Measurements from ENCODE around the gene ZNF358. TPM values are rescaled to one million over a fixed set of nuclear protein-coding genes. Genes with fewer than 3 reads are reported as not detected.

The ZNF358 gene
- total and polyA plus RNA-seq, 2 of the 13 experiments (the other 11 are each of a cell fraction or from before 2014, with no cell fraction given): 9.1 to 37.0 TPM

DNA sequence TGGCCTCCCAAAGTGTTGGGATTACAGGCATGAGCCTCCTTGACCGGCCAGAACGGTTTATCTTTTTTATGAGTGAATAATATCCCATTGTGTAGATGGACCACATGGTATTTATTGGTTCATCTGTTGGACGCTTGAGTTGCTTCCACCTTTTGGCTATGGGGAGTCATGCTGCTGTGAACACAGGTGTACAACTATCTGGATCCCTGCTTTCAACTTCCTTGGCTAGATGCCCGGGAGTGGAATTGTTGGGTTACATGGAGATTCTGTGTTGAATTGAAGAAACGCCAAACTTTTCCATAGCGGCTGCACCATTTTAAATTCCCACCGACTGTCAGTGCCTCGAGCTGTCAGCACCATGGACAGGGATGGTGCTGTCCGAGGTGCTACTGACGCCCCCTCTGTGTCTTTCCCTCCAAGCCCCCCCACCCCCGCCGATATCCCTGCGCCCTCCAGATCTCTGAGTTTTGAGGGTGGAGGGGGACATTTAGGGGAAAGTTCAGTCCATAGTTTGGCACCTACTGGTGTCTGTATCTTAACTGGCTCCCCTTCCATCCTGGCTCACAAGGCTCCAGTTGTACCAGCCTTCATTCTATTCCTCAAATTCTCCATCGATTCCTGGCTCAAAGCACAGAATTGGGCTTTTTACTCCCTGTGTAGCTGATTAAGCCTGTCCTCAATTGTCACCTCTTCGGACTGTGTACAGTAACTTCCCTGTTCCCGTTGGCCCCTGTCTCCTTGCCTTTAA is 46.9 kb downstream of the ZNF358 start (continued):
- TF ChIP-seq, protein P1, sequence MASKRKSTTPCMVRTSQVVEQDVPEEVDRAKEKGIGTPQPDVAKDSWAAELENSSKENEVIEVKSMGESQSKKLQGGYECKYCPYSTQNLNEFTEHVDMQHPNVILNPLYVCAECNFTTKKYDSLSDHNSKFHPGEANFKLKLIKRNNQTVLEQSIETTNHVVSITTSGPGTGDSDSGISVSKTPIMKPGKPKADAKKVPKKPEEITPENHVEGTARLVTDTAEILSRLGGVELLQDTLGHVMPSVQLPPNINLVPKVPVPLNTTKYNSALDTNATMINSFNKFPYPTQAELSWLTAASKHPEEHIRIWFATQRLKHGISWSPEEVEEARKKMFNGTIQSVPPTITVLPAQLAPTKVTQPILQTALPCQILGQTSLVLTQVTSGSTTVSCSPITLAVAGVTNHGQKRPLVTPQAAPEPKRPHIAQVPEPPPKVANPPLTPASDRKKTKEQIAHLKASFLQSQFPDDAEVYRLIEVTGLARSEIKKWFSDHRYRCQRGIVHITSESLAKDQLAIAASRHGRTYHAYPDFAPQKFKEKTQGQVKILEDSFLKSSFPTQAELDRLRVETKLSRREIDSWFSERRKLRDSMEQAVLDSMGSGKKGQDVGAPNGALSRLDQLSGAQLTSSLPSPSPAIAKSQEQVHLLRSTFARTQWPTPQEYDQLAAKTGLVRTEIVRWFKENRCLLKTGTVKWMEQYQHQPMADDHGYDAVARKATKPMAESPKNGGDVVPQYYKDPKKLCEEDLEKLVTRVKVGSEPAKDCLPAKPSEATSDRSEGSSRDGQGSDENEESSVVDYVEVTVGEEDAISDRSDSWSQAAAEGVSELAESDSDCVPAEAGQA (IDR thresholded peaks at IDR 0.05; ENCODE audit: low read depth): no peak
- TF ChIP-seq, protein P1 (CRISPR knock-in tag; IDR thresholded peaks at IDR 0.05; ENCODE audit: borderline replicate concordance): peak; percentile 99
- TF ChIP-seq NFE2L1 (CRISPR knock-in tag; IDR thresholded peaks at IDR 0.05; ENCODE audit: borderline replicate concordance) (peak; percentile 72; the same call in 1 of the 2 replicates), ZNF121 (CRISPR knock-in tag; IDR thresholded peaks at IDR 0.05) (no peak), TRIM24 (CRISPR knock-in tag; IDR thresholded peaks at IDR 0.05) (no peak), ZNF878 (CRISPR knock-in tag; IDR thresholded peaks at IDR 0.05) (peak; percentile 64; the same call in 1 of the 2 replicates), ZFYVE20 (CRISPR knock-in tag; IDR thresholded peaks at IDR 0.05; ENCODE audit: borderline replicate concordance, low read depth) (peak; percentile 99), YY1 (IDR thresholded peaks at IDR 0.05; ENCODE audit: insufficient read depth, insufficient replicate concordance, low read depth, low read length) (no peak), NFKBIZ (CRISPR knock-in tag; IDR thresholded peaks at IDR 0.05) (peak; percentile 99), GATAD2A (CRISPR knock-in tag; IDR thresholded peaks at IDR 0.05) (peak; percentile 64), ZNF703 (CRISPR knock-in tag; IDR thresholded peaks at IDR 0.05; ENCODE audit: borderline replicate concordance) (peak; percentile 72; the same call in 1 of the 2 replicates), ZNF251 (CRISPR knock-in tag; IDR thresholded peaks at IDR 0.05) (peak; percentile 97), ZNF20 (CRISPR knock-in tag; IDR thresholded peaks at IDR 0.05) (peak; percentile 90; the same call in 1 of the 2 replicates), REPIN1 (CRISPR knock-in tag; IDR thresholded peaks at IDR 0.05; ENCODE audit: borderline replicate concordance, low read depth) (no peak), DMAP1 (CRISPR knock-in tag; IDR thresholded peaks at IDR 0.05) (peak; percentile 77; the same call in 1 of the 2 replicates), ZNF333 (CRISPR knock-in tag; IDR thresholded peaks at IDR 0.05; ENCODE audit: borderline replicate concordance) (peak; percentile 96; the same call in 1 of the 2 replicates), ZNF460 (CRISPR knock-in tag; IDR thresholded peaks at IDR 0.05; ENCODE audit: borderline replicate concordance) (no peak), ZNF264 (CRISPR knock-in tag; IDR thresholded peaks at IDR 0.05) (peak; percentile 92), KAT7 (CRISPR knock-in tag; IDR thresholded peaks at IDR 0.05; ENCODE audit: borderline replicate concordance) (no peak)
- TF ChIP-seq, protein P2, sequence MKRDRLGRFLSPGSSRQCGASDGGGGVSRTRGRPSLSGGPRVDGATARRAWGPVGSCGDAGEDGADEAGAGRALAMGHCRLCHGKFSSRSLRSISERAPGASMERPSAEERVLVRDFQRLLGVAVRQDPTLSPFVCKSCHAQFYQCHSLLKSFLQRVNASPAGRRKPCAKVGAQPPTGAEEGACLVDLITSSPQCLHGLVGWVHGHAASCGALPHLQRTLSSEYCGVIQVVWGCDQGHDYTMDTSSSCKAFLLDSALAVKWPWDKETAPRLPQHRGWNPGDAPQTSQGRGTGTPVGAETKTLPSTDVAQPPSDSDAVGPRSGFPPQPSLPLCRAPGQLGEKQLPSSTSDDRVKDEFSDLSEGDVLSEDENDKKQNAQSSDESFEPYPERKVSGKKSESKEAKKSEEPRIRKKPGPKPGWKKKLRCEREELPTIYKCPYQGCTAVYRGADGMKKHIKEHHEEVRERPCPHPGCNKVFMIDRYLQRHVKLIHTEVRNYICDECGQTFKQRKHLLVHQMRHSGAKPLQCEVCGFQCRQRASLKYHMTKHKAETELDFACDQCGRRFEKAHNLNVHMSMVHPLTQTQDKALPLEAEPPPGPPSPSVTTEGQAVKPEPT (CRISPR knock-in tag; IDR thresholded peaks at IDR 0.05; ENCODE audit: low read depth): peak; percentile 52; the same call in 1 of the 2 replicates
- TF ChIP-seq, protein P3, sequence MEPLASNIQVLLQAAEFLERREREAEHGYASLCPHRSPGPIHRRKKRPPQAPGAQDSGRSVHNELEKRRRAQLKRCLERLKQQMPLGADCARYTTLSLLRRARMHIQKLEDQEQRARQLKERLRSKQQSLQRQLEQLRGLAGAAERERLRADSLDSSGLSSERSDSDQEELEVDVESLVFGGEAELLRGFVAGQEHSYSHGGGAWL (CRISPR knock-in tag; IDR thresholded peaks at IDR 0.05): peak; percentile 100
- TF ChIP-seq, protein P4, sequence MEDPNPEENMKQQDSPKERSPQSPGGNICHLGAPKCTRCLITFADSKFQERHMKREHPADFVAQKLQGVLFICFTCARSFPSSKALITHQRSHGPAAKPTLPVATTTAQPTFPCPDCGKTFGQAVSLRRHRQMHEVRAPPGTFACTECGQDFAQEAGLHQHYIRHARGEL (CRISPR knock-in tag; IDR thresholded peaks at IDR 0.05): no peak

Measured in HepG2 (cell line).